Tibial artery (tissue), 4 donors: ENCODE results near the gene CFAP68.

Source experiments
- DNase-seq, 2 donors: peaks; one replicate each; pipeline ENCODE4 v3.0.0-alpha.2; 2019
- H3K27ac ChIP-seq, 2 donors: fragments of 200-600 bp; sonication (generic) in 1 of 2; 1 replicate in 1 of 2; 2 replicates in 1 of 2; pipeline ENCODE4 v1.5.1; 2018 to 2019; ENCODE audit warnings: mild to moderate bottlenecking in 1 of 2
- H3K27me3 ChIP-seq, 2 donors: fragments of 200-600 bp; sonication (generic) in 1 of 2; one replicate each; pipeline versions ENCODE4 v1.5.1 to v1.6.0; 2016 to 2019
- H3K36me3 ChIP-seq, 3 donors: fragments of 200-600 bp; sonication (generic) in 2 of 3; one replicate each; pipeline ENCODE4 v1.5.1; 2016 to 2019; ENCODE audit warnings: mild to moderate bottlenecking in 2 of 3
- H3K4me1 ChIP-seq, 4 donors: fragments of 200-600 bp; sonication (generic) in 2 of 4; 1 replicate in 3 of 4; 2 replicates in 1 of 4; pipeline ENCODE4 v1.5.1; 2016 to 2019
- H3K4me3 ChIP-seq, 2 donors: fragments of 200-600 bp; sonication (generic) in 1 of 2; 1 replicate in 1 of 2; 2 replicates in 1 of 2; pipeline ENCODE4 v1.5.1; 2018 to 2019; ENCODE audit warnings: mild to moderate bottlenecking in 2 of 2
- H3K9me3 ChIP-seq, 3 donors: fragments of 200-600 bp; sonication (generic) in 1 of 3; one replicate each; pipeline ENCODE4 v1.5.1; 2016 to 2019
- intact Hi-C: fragments of 100-400 bp; cut with DNase I; formaldehyde crosslinking; loops from one replicate; pipeline ENCODE4 v1.15.0; 2023; ENCODE audit warnings: low total_unique reads
- TF ChIP-seq, protein P1 (sequence below), 2 experiments: fragments of 200-600 bp in 1 of 2; fragments of 450-650 bp in 1 of 2; IDR thresholded peaks; one replicate each; pipeline ENCODE4 v1.5.1; 2017 to 2019; ENCODE audit warnings: antibody characterized with exemption in 2 of 2, mild to moderate bottlenecking in 1 of 2, moderate library complexity in 1 of 2

CFAP68 gene

DNA sequence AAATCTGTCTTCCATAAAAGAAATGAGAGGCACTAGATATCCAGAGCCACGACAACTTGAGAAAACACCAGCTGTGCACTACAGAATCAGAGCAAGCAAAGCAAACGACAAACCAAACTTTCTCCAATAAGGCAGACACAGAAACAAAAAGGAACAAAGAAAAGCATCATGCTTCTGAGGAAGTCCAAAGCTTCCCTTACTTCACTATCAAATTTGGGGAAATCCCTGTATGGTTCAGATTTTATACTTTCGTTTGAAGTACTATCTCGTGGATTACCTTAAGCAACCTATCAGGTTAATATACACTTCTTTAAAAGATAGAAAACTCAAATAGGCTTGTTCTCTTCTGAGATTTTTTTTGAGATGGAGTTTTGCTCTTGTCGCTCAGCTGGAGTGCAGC, 35.7 kb upstream of the CFAP68 start:
- no peaks in the 10 kb centered on the region for H3K9me3 ChIP-seq
- intact Hi-C loops: loop anchor here (5.0 kb wide), 3 partner anchors 66 to 276 kb away; partner anchors contain the start of gene SIK2
- no peak overlapping the region for H3K27ac ChIP-seq
- no peaks in the 10 kb centered on the region for H3K27me3 ChIP-seq
- TF ChIP-seq, protein P1, sequence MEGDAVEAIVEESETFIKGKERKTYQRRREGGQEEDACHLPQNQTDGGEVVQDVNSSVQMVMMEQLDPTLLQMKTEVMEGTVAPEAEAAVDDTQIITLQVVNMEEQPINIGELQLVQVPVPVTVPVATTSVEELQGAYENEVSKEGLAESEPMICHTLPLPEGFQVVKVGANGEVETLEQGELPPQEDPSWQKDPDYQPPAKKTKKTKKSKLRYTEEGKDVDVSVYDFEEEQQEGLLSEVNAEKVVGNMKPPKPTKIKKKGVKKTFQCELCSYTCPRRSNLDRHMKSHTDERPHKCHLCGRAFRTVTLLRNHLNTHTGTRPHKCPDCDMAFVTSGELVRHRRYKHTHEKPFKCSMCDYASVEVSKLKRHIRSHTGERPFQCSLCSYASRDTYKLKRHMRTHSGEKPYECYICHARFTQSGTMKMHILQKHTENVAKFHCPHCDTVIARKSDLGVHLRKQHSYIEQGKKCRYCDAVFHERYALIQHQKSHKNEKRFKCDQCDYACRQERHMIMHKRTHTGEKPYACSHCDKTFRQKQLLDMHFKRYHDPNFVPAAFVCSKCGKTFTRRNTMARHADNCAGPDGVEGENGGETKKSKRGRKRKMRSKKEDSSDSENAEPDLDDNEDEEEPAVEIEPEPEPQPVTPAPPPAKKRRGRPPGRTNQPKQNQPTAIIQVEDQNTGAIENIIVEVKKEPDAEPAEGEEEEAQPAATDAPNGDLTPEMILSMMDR (IDR thresholded peaks at IDR 0.05): no peak
- peaks cover 0 to 11% (median 0%) of the 10 kb centered on the region in 4 donors for H3K4me1 ChIP-seq
- H3K4me3 ChIP-seq: no peak overlapping the region
- peaks cover 28 to 64% (median 34%) of the 10 kb centered on the region in 3 donors for H3K36me3 ChIP-seq
- DNase-seq: no peak

DNA sequence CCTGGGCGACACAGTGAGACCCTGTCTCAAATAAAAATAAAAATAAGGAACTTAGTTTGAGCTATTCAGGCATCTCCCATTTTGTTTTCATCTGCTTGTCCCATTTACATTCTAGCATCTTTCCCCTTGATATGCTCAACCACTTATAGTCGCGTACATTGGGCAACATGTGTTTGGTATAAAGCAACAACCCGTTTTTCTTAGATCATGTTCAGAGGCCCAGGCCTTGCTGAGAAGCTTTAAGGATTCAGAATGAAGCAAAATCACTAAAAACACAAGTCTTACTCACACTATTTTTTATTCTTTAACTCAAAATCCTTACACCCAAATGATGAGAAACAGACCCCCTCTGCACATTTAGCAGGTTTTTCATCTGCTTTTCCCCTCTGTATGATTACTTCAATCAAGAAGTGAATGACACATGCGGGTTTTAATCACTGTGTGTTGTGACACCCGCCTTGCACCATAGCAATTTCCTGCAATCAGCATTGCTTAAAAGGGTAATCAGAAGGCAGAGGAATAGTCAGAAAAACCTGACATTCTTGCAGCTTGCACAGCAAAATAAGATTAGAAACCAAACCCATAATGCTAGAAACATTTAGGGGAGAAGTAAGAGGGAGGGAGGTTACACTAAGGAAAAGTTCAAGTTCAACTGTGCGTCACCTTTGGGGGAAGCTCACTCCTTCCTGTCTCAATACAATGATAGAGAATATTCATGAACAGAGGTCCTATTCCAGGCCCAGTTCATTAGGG, 33.9 kb upstream of the CFAP68 start:
- no peak overlapping the region for H3K4me3 ChIP-seq
- no peaks in the 10 kb centered on the region for H3K9me3 ChIP-seq
- H3K27ac ChIP-seq: no peak overlapping the region
- TF ChIP-seq, protein P1 (IDR thresholded peaks at IDR 0.05): no peak
- no peaks in the 10 kb centered on the region for H3K27me3 ChIP-seq
- intact Hi-C loops: no loop called here
- no peak for DNase-seq
- peaks cover 0 to 11% (median 0%) of the 10 kb centered on the region in 4 donors for H3K4me1 ChIP-seq
- H3K36me3 ChIP-seq: peaks cover 39 to 76% (median 43%) of the 10 kb centered on the region in 3 donors

DNA sequence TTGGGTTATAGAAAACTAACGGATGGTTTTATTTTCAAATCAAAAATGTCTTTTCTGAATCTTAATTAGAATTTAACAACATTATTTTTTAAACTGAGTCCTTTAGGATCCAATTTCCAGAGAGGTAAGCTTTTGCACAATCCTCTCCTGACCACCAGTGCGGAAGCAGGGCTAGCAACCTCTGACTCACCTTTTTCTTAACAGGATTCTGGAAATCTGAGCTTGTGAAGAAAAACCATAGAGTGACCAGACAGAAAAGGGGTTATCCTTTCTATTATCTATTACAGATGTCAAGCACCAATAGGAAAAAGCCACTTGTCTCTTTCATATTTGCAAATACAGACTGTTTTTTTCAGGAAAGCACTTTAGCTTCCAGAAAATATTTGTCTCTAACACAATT, 33.3 kb upstream of the CFAP68 start:
- no peak overlapping the region for H3K4me3 ChIP-seq
- intact Hi-C loops: no loop called here
- no peaks in the 10 kb centered on the region for H3K9me3 ChIP-seq
- TF ChIP-seq, protein P1 (IDR thresholded peaks at IDR 0.05): no peak
- no peak overlapping the region for H3K27ac ChIP-seq
- no peaks in the 10 kb centered on the region for H3K27me3 ChIP-seq
- peaks cover 0 to 9% (median 0%) of the 10 kb centered on the region in 4 donors for H3K4me1 ChIP-seq
- no peak for DNase-seq
- H3K36me3 ChIP-seq: peaks cover 39 to 80% (median 43%) of the 10 kb centered on the region in 3 donors

DNA sequence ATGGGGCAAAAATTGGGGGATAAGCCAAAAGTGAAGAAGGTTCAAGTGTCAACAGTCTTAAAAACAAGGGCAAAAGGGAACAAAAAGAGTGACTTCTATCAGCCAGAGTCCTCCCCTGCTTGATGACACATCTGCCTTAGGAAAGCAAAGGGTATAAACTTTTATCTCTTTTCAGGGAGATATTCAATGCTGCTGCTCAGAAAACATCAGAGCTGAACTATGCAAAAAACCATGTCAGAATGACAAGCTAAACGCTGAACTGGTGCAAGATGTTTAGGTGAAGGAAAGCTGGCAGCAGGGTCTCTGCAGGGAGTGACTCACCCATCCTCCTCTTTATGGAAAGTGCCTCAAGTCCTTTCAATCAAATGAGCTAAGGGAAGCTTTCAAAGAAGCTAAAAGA, 32.7 kb upstream of the CFAP68 start:
- no peak for DNase-seq
- Histone ChIP-seq H3K27me3 (no peaks in the 10 kb centered on the region), H3K27ac (no peak overlapping the region), H3K9me3 (no peaks in the 10 kb centered on the region), H3K4me3 (no peak overlapping the region), H3K36me3 (peaks cover 39 to 86% (median 43%) of the 10 kb centered on the region in 3 donors), H3K4me1 (peaks cover 0 to 3% (median 0%) of the 10 kb centered on the region in 4 donors)
- intact Hi-C loops: no loop called here
- TF ChIP-seq, protein P1 (IDR thresholded peaks at IDR 0.05): no peak

DNA sequence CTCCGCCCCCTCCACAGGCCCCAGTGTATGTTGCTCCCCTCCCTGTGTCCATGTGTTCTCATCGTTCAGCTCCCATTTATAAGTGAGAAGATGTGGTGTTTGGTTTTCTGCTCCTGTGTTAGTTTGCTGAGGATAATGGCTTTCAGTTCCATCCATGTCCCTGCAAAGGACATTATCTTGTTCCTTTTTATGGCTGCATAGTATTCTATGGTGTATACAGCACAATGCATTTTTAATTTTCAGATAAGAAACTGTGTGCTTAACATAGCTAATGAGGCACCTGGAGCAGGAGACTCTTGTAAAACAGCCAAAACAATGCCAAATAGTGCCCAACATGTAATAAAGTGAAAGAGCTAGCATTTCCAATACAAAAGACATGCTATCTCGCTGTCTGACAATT, 29.7 kb upstream of the CFAP68 start:
- intact Hi-C loops: no loop called here
- H3K4me3 ChIP-seq: no peak overlapping the region
- H3K27me3 ChIP-seq: no peaks in the 10 kb centered on the region
- peaks cover 41 to 97% (median 58%) of the 10 kb centered on the region in 3 donors for H3K36me3 ChIP-seq
- no peak for DNase-seq
- no peaks in the 10 kb centered on the region for H3K4me1 ChIP-seq
- H3K27ac ChIP-seq: no peak overlapping the region
- TF ChIP-seq, protein P1 (IDR thresholded peaks at IDR 0.05): no peak
- no peaks in the 10 kb centered on the region for H3K9me3 ChIP-seq
